Mesenchymal stem cell (in vitro differentiated cells and primary cell): Measurements from ENCODE around the gene CCDC47.

Experiments used
- DNase-seq: peaks from one replicate; pipeline ENCODE4 v3.0.0-alpha.2; 2013
- H2AFZ ChIP-seq: one replicate; pipeline ENCODE4 v1.6.1; 2013; ENCODE audit warnings: low read depth, mild to moderate bottlenecking, control low read depth, inconsistent platforms, low read length, moderate library complexity
- H2AK5ac ChIP-seq: 2 replicates; pipeline ENCODE4 v1.6.1; 2013; ENCODE audit warnings: low read length, moderate library complexity, mild to moderate bottlenecking, inconsistent platforms; ENCODE audit not compliant: severe bottlenecking
- H2BK120ac ChIP-seq: one replicate; pipeline ENCODE4 v1.6.1; 2013; ENCODE audit warnings: low read depth, mild to moderate bottlenecking, inconsistent platforms, low read length, moderate library complexity
- H2BK12ac ChIP-seq, 2 experiments: one replicate each; pipeline ENCODE4 v1.6.1; 2013; ENCODE audit warnings: inconsistent platforms in 2 of 2, low read length in 2 of 2, mild to moderate bottlenecking in 2 of 2, moderate library complexity in 2 of 2, control low read depth in 1 of 2
- H2BK15ac ChIP-seq: one replicate; pipeline ENCODE4 v1.6.1; 2013; ENCODE audit warnings: mild to moderate bottlenecking, low read depth, inconsistent platforms; ENCODE audit not compliant: poor library complexity, severe bottlenecking
- H2BK5ac ChIP-seq: 2 replicates; pipeline ENCODE4 v1.6.1; 2013; ENCODE audit warnings: low read depth, mild to moderate bottlenecking, low read length, control low read depth, inconsistent platforms; ENCODE audit not compliant: poor library complexity, severe bottlenecking
- H3K14ac ChIP-seq, 2 experiments: one replicate each; pipeline ENCODE4 v1.6.1; 2013; ENCODE audit warnings: inconsistent platforms in 2 of 2, low read length in 2 of 2, control low read depth in 1 of 2, mild to moderate bottlenecking in 1 of 2, moderate library complexity in 1 of 2
- H3K18ac ChIP-seq, 2 experiments: one replicate each; pipeline ENCODE4 v1.6.1; 2013; ENCODE audit warnings: inconsistent platforms in 2 of 2, low read length in 2 of 2, control low read depth in 1 of 2, low read depth in 1 of 2, mild to moderate bottlenecking in 1 of 2
- H3K23ac ChIP-seq, 2 experiments: one replicate each; pipeline ENCODE4 v1.6.1; 2013; ENCODE audit warnings: inconsistent platforms in 2 of 2, low read length in 2 of 2, mild to moderate bottlenecking in 2 of 2, moderate library complexity in 2 of 2, control low read depth in 1 of 2
- H3K27ac ChIP-seq: 2 replicates; pipeline ENCODE4 v1.5.1; 2013; ENCODE audit warnings: mild to moderate bottlenecking, moderate library complexity, low read length, control low read depth, inconsistent platforms; ENCODE audit not compliant: poor library complexity, severe bottlenecking
- H3K27me3 ChIP-seq, 2 experiments: 2 replicates each; pipeline versions ENCODE4 v1.6.1 to v1.7.0; 2013; ENCODE audit warnings: low read length in 2 of 2, mild to moderate bottlenecking in 2 of 2, moderate library complexity in 2 of 2, control low read depth in 1 of 2, inconsistent platforms in 1 of 2; ENCODE audit not compliant: control insufficient read depth in 1 of 2, insufficient read depth in 1 of 2
- H3K36me3 ChIP-seq, 2 experiments: 2 replicates each; pipeline versions ENCODE4 v1.6.1 to v1.7.0; 2013; ENCODE audit warnings: low read length in 2 of 2, control low read depth in 1 of 2, inconsistent platforms in 1 of 2, low read depth in 1 of 2, mild to moderate bottlenecking in 1 of 2; ENCODE audit not compliant: insufficient read depth in 2 of 2, control insufficient read depth in 1 of 2
- H3K4ac ChIP-seq, 2 experiments: one replicate each; pipeline ENCODE4 v1.6.1; 2013; ENCODE audit warnings: inconsistent platforms in 2 of 2, low read length in 2 of 2, mild to moderate bottlenecking in 2 of 2, moderate library complexity in 2 of 2, control low read depth in 1 of 2, low read depth in 1 of 2
- H3K4me1 ChIP-seq: 2 replicates; pipeline ENCODE4 v1.6.1; 2013; ENCODE audit warnings: low read depth, low read length, control low read depth; ENCODE audit not compliant: control insufficient read depth, insufficient read depth
- H3K4me2 ChIP-seq: 2 replicates; pipeline ENCODE4 v1.6.1; 2013; ENCODE audit warnings: low read length, mild to moderate bottlenecking, inconsistent platforms; ENCODE audit not compliant: poor library complexity, severe bottlenecking
- H3K4me3 ChIP-seq, 2 experiments: 2 replicates each; pipeline versions ENCODE4 v1.5.1 to v1.7.0; 2013; ENCODE audit warnings: low read length in 2 of 2, mild to moderate bottlenecking in 2 of 2, control low read depth in 1 of 2, low read depth in 1 of 2; ENCODE audit not compliant: insufficient read depth in 1 of 2
- H3K79me1 ChIP-seq: replicated peaks from 2 replicates; pipeline ENCODE4 v1.6.1; 2013; ENCODE audit warnings: mild to moderate bottlenecking, control low read depth, low read length, inconsistent platforms; ENCODE audit not compliant: poor library complexity, severe bottlenecking
- H3K9ac ChIP-seq: 2 replicates; pipeline ENCODE4 v1.7.0; 2013; ENCODE audit warnings: mild to moderate bottlenecking, low read length, moderate library complexity
- H3K9me3 ChIP-seq: 2 replicates; pipeline ENCODE4 v1.7.0; 2013; ENCODE audit warnings: mild to moderate bottlenecking, low read length; ENCODE audit not compliant: control insufficient read depth
- H4K8ac ChIP-seq: one replicate; pipeline ENCODE4 v1.6.1; 2013; ENCODE audit warnings: inconsistent platforms, mild to moderate bottlenecking, low read length, moderate library complexity
- H4K91ac ChIP-seq: one replicate; pipeline ENCODE4 v1.6.1; 2013; ENCODE audit warnings: mild to moderate bottlenecking, low read length, inconsistent platforms
- WGBS: methylation state at CpG from one replicate; pipeline ENCODE4 v1.1.7; 2013; ENCODE audit warnings: mixed read lengths; 5-methylcytosine and 5-hydroxymethylcytosine counted together

CCDC47 gene

DNA sequence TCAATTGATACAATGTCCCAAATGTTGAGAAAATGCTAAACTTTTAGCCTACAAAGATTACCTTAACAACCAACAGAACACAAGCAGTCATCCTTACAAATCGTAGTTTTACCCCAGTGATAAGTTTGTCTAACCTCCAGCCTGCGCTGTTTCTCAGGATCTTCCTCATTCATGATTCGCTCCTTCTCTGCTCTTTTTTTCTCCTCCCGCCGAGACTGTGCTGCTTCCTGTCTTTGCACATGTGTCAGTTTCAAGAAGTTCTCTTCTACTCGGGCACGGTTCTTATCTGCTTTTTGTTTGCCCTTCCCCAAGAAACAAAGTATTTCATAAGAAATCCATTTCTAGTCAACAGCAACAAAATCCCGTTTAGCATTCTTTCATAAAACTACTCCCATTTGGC lies 21.6 kb downstream of the CCDC47 start:
- WGBS = 94% methylated on average over 8 of the region's 8 CpGs
- Histone ChIP-seq H2BK15ac (no peak overlapping the region), H2AK5ac (no peak overlapping the region), H2BK12ac (no peak overlapping the region), H2AFZ (no peak overlapping the region), H2BK120ac (no peak overlapping the region), H3K4me1 (no peaks in the 10 kb centered on the region), H3K27me3 (no peaks in the 10 kb centered on the region), H4K91ac (no peak overlapping the region), H3K9ac (no peak overlapping the region), H3K79me1 (peaks cover 15% of the 10 kb centered on the region), H3K27ac (no peak overlapping the region), H3K4me3 (no peak overlapping the region), H4K8ac (no peak overlapping the region), H3K36me3 (peaks cover 31 to 89% of the 10 kb centered on the region in 2 experiments), H3K14ac (no peak overlapping the region), H3K9me3 (no peaks in the 10 kb centered on the region), H2BK5ac (no peak overlapping the region), H3K18ac (no peak overlapping the region), H3K4ac (no peak overlapping the region), H3K4me2 (no peak overlapping the region), H3K23ac (no peak overlapping the region)
- DNase-seq = no peak

DNA sequence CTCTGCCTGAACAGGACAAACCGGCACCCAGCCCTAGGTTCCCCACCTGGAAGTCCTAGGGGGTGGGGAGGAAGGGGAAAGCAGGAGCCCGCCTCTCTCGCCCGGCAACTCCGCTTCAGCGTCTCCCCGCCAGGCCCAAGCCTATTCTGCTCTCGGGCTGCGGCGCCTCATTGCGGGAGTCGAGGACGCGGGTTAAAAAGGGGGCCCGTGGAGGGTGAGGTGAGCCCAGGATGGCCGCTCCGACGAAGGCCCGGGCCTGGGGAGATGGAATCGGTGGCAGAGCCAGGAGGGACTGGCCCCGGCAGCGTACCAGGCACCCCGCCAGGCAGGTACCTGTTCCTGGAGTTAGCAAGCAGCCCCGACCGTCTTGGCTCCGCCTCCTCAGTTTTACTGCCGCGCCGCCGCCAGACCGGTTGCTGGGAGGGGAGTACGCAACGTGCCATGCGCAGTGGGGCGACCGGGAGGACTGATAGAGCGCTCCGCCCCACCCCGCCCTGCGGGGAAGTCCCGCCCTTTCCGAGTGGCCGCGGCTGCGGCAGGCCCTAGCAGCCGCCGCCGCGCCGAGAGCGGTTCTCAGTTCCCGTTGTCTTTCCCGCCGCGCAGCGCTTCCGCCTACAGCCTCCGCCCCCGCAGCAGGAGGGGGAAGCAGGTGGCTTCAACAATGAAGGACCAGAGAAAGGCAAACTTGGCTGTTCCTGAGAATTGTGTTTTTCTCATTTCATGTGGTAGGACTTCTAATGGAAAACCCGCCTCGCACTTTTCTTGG lies 31.8 kb downstream of the CCDC47 start, which contains the start of gene STRADA:
STRADA (minus strand) TSS at position 392 of the 766 bp plus-strand sequence. CDS start 13,430 bp downstream, outside the sequence.
- peak within 1 kb of the TSS; percentile 88 for H3K27ac ChIP-seq
- H2AK5ac ChIP-seq = no peak within 1 kb of the TSS
- H3K18ac ChIP-seq = peak within 1 kb of the TSS; percentile 89 to 96
- no peaks in the 10 kb centered on the region for H3K9me3 ChIP-seq
- peak within 1 kb of the TSS in 1 of 2 experiments; percentile 89 for H3K23ac ChIP-seq
- H3K4ac ChIP-seq = peak within 1 kb of the TSS; percentile 46 to 73
- H3K36me3 ChIP-seq = peaks cover 0 to 25% of the 10 kb centered on the region in 2 experiments
- H3K79me1 ChIP-seq = peaks cover 6% of the 10 kb centered on the region
- peak within 1 kb of the TSS in 1 of 2 experiments; percentile 37 for H3K14ac ChIP-seq
- no peak within 1 kb of the TSS for H4K91ac ChIP-seq
- H2BK15ac ChIP-seq = peak within 1 kb of the TSS; percentile 100
- H4K8ac ChIP-seq = peak within 1 kb of the TSS; percentile 84
- peak within 1 kb of the TSS; percentile 79 for H2BK120ac ChIP-seq
- H3K27me3 ChIP-seq = no peaks in the 10 kb centered on the region
- peak within 1 kb of the TSS; percentile 90 for H3K4me3 ChIP-seq
- peak within 1 kb of the TSS; percentile 97 for H2AFZ ChIP-seq
- H3K9ac ChIP-seq = peak within 1 kb of the TSS; percentile 96
- H2BK5ac ChIP-seq = peak within 1 kb of the TSS; percentile 84
- peaks cover 5% of the 10 kb centered on the region for H3K4me1 ChIP-seq
- 0% methylated on average over 53 of the region's 61 CpGs for WGBS
- H2BK12ac ChIP-seq = no peak within 1 kb of the TSS
- peak within 1 kb of the TSS; percentile 84 for H3K4me2 ChIP-seq
- peak; percentile 97 for DNase-seq

DNA sequence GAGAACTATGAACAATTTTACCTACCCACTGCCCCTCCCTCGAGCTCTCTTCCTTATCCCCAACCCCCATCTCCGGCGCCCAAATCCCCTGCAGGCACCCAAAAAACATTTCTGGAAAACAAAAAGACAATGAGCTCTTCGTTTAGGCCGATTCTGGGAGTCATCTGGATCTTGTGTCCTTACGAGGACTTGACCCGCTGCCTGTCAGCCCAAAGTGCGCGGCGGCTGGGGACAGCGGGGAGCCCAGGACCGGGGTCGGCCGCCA lies 32.3 kb downstream of the CCDC47 start:
- H3K9ac ChIP-seq = peak overlapping the region; percentile 96
- peak overlapping the region; percentile 89 to 96 for H3K18ac ChIP-seq
- peaks cover 5% of the 10 kb centered on the region for H3K4me1 ChIP-seq
- H2BK120ac ChIP-seq = peak overlapping the region; percentile 79
- peak overlapping the region; percentile 100 for H2BK15ac ChIP-seq
- peaks cover 0 to 19% of the 10 kb centered on the region in 2 experiments for H3K36me3 ChIP-seq
- peak overlapping the region; percentile 60 for H3K4me2 ChIP-seq
- H4K8ac ChIP-seq = peak overlapping the region; percentile 84
- peak overlapping the region in 1 of 2 experiments; percentile 89 for H3K23ac ChIP-seq
- H3K4ac ChIP-seq = peak overlapping the region; percentile 19 to 46
- H3K4me3 ChIP-seq = peak overlapping the region; percentile 90
- no peak overlapping the region for H2BK12ac ChIP-seq
- WGBS = 1% methylated on average over 14 of the region's 14 CpGs
- H2AK5ac ChIP-seq = no peak overlapping the region
- no peaks in the 10 kb centered on the region for H3K27me3 ChIP-seq
- DNase-seq = no peak
- H3K79me1 ChIP-seq = peaks cover 6% of the 10 kb centered on the region
- no peak overlapping the region for H4K91ac ChIP-seq
- peak overlapping the region in 1 of 2 experiments; percentile 37 for H3K14ac ChIP-seq
- H3K27ac ChIP-seq = peak overlapping the region; percentile 88
- no peaks in the 10 kb centered on the region for H3K9me3 ChIP-seq
- H2BK5ac ChIP-seq = peak overlapping the region; percentile 84
- peak overlapping the region; percentile 97 for H2AFZ ChIP-seq

DNA sequence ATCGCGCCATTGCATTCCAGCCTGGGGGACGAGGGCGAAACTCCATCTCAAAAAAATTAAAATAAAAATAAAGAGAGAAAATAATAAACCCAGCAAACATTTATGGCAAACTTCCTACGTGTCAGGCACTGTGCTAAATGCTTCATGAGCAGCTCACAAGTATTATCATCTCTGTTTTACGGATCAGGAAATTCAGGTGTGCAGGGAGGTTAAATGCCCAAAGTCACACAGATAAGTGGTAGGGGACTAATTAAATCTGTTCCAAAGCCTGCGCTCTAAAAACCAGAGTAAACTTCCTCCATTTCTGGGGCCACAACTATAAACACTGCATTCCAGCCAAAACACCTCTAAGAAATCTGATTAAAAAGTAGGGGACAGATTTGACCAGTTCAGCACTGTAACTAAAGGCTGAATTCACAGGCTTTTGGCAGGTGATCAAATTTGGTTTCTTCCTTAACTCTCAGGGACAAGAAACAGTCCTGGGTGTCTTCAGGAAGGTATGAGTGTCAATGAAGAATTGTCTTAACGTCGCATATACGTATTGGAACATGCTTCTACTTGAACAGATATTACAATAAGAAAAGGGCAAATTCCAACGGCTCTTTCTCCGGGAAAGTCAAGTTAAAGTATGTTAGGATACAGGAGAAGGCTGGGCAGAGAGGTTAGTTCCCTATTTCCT lies 32.8 kb downstream of the CCDC47 start:
- Histone ChIP-seq H2BK5ac (no peak overlapping the region), H3K27ac (peak overlapping the region; percentile 88), H3K18ac (no peak overlapping the region), H2AK5ac (no peak overlapping the region), H2BK120ac (no peak overlapping the region), H2BK12ac (no peak overlapping the region), H3K4me1 (peaks cover 5% of the 10 kb centered on the region), H3K79me1 (peaks cover 9% of the 10 kb centered on the region), H3K27me3 (no peaks in the 10 kb centered on the region), H3K9me3 (no peaks in the 10 kb centered on the region), H3K4me2 (peak overlapping the region; percentile 60), H2AFZ (peak overlapping the region; percentile 97), H3K14ac (no peak overlapping the region), H4K91ac (no peak overlapping the region), H3K36me3 (peaks cover 0 to 15% of the 10 kb centered on the region in 2 experiments), H3K4me3 (peak overlapping the region; percentile 90), H3K9ac (peak overlapping the region; percentile 96), H4K8ac (no peak overlapping the region), H2BK15ac (no peak overlapping the region), H3K4ac (no peak overlapping the region), H3K23ac (no peak overlapping the region)
- 63% methylated on average over 1 of the region's 12 CpGs for WGBS
- DNase-seq = no peak
